B cell (primary cell): ENCODE measurements around the gene KCNT1.

Experiments
- EZH2 ChIP-seq: IDR thresholded peaks from 2 replicates; pipeline ENCODE4 v1.6.1; 2012; ENCODE audit warnings: borderline replicate concordance, low read depth, mild to moderate bottlenecking, moderate library complexity, low read length; ENCODE audit not compliant: insufficient read depth, poor library complexity, severe bottlenecking
- TF ChIP-seq, protein P1 (sequence below): fragments of 200-600 bp; IDR thresholded peaks from one replicate; pipeline ENCODE4 v1.8.0; 2022; ENCODE audit warnings: antibody characterized with exemption, mild to moderate bottlenecking

DNA sequence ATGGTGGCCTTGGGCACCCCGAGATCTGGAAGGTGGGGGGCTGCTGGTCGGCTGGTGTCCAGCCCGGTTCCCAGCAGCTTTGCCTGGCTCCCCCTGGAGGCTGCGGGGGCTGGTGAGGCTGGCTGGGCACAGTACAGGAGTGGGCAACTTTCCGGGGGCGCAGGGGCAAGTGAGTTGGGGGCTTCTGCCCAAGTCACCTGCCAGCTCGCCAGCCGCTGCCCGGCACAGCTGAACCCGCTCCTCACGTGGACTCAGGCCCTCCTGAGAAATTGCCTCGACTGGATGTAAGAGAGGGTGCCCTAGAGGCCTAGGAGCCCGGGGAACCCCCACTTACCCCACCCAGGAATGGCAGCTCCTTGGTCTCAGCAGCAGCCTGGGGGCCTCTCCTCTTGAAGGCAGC lies 15.4 kb downstream of the KCNT1 start:
- TF ChIP-seq, protein P1, sequence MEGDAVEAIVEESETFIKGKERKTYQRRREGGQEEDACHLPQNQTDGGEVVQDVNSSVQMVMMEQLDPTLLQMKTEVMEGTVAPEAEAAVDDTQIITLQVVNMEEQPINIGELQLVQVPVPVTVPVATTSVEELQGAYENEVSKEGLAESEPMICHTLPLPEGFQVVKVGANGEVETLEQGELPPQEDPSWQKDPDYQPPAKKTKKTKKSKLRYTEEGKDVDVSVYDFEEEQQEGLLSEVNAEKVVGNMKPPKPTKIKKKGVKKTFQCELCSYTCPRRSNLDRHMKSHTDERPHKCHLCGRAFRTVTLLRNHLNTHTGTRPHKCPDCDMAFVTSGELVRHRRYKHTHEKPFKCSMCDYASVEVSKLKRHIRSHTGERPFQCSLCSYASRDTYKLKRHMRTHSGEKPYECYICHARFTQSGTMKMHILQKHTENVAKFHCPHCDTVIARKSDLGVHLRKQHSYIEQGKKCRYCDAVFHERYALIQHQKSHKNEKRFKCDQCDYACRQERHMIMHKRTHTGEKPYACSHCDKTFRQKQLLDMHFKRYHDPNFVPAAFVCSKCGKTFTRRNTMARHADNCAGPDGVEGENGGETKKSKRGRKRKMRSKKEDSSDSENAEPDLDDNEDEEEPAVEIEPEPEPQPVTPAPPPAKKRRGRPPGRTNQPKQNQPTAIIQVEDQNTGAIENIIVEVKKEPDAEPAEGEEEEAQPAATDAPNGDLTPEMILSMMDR = no peak
- TF ChIP-seq EZH2 = no peak
